K562 (cell line): ENCODE results near the gene FABP7. TPM values are rescaled to one million over a fixed set of nuclear protein-coding genes. Genes with fewer than 3 reads are reported as not detected.

Source experiments
- BCL6 ChIP-seq: fragments of 250-450 bp; sonication (Bioruptor Pico); IDR thresholded peaks from 2 replicates; pipeline ENCODE4 v1.4.0; 2020
- CBX8 ChIP-seq: fragments of 200-600 bp; sonication (generic); IDR thresholded peaks from 2 replicates; pipeline ENCODE4 v1.6.1; 2012; ENCODE audit warnings: borderline replicate concordance, mixed run types, low read depth, mild to moderate bottlenecking, moderate library complexity, mixed read lengths, low read length, control low read depth, inconsistent platforms; ENCODE audit not compliant: poor library complexity, severe bottlenecking; ENCODE audit errors: extremely low read depth
- HMG20A ChIP-seq: fragments of 450-650 bp; formaldehyde crosslinking; conservative IDR thresholded peaks from 2 replicates; pipeline ENCODE4 v1.4.0; 2020; ENCODE audit warnings: mild to moderate bottlenecking, mixed read lengths
- MED1 ChIP-seq: sonication (generic); formaldehyde crosslinking; IDR thresholded peaks from 2 replicates; pipeline ENCODE4 v1.8.1; 2023; ENCODE audit warnings: missing genetic modification reagents, borderline replicate concordance
- MLX ChIP-seq, 2 experiments: fragments of 450-650 bp in 1 of 2; sonication (generic) in 1 of 2; formaldehyde crosslinking; conservative IDR thresholded peaks; 2 replicates each; pipeline versions ENCODE4 v1.4.0 to v1.8.1; 2020 to 2022; ENCODE audit warnings: mild to moderate bottlenecking in 1 of 2, missing genetic modification reagents in 1 of 2
- SAFB2 ChIP-seq: fragments of 200-400 bp; formaldehyde crosslinking; IDR thresholded peaks from 2 replicates; pipeline ENCODE4 v1.6.1; 2018; ENCODE audit warnings: borderline replicate concordance, low read length, low read depth, moderate library complexity; ENCODE audit not compliant: severe bottlenecking
- SFPQ ChIP-seq: fragments of 200-400 bp; formaldehyde crosslinking; IDR thresholded peaks from 2 replicates; pipeline ENCODE4 v1.6.1; 2017; ENCODE audit warnings: mild to moderate bottlenecking, low read depth, low read length, moderate library complexity
- STAG1 ChIP-seq: sonication (generic); formaldehyde crosslinking; IDR thresholded peaks from 2 replicates; pipeline ENCODE4 v1.5.0; 2020; ENCODE audit warnings: missing genetic modification reagents, borderline replicate concordance
- YY1 ChIP-seq, 3 experiments: IDR thresholded peaks; 2 replicates each; pipeline ENCODE4 v1.6.1; 2011; ENCODE audit warnings: low read length in 2 of 3, mild to moderate bottlenecking in 2 of 3, moderate library complexity in 2 of 3, borderline replicate concordance in 1 of 3, control low read depth in 1 of 3, low read depth in 1 of 3; ENCODE audit not compliant: insufficient read depth in 3 of 3, insufficient replicate concordance in 2 of 3, control insufficient read depth in 1 of 3, insufficient read length in 1 of 3; ENCODE audit errors: extremely low read depth in 1 of 3
- ZBTB40 ChIP-seq, 2 experiments: fragments of 450-650 bp in 1 of 2; sonication (generic) in 1 of 2; formaldehyde crosslinking in 1 of 2; IDR thresholded peaks; 2 replicates each; pipeline versions ENCODE4 v1.7.1 to v1.9.0; 2016 to 2022; ENCODE audit warnings: inconsistent platforms in 1 of 2, mild to moderate bottlenecking in 1 of 2, missing genetic modification reagents in 1 of 2
- ZBTB49 ChIP-seq: sonication (generic); formaldehyde crosslinking; IDR thresholded peaks from 2 replicates; pipeline ENCODE4 v1.8.0; 2022; ENCODE audit warnings: missing genetic modification reagents, mild to moderate bottlenecking, borderline replicate concordance
- polyA plus RNA-seq, 8 experiments: library from polyadenylated mRNA; depleted of rRNA in 4 of 8; stranded (reverse) in 5 of 8; unstranded in 3 of 8; fragments of >200 nt; fragmentation: Nextera tagmentation in 2 of 8; fragmentation: Illumina TruSeq in 1 of 8; extraction: Ambion mirVana in 2 of 8; extraction: Trizol in 1 of 8; gene quantifications; 2 replicates each; pipeline versions ENCODE4 v1.2.1 to v1.2.3, GENCODE V29; 2011 to 2014; ENCODE audit warnings: inconsistent platforms in 1 of 8, missing spikeins in 1 of 8
- total RNA-seq, 7 experiments: library from RNA; depleted of rRNA in 6 of 7; stranded (reverse); fragments of >200 nt in 6 of 7; fragmentation: Illumina TruSeq in 2 of 7; extraction: Trizol in 2 of 7; gene quantifications; 2 replicates each; pipeline versions ENCODE4 v1.2.1 to v1.2.3, GENCODE V29; 2011 to 2021; ENCODE audit warnings: low replicate concordance in 1 of 7

Gene FABP7
- total and polyA plus RNA-seq, 9 of the 15 experiments (the other 6 are each of a cell fraction or from before 2014, with no cell fraction given): 0.07 to 0.14 TPM; not detected in 7

- TF ChIP-seq ZBTB40 (IDR thresholded peaks at IDR 0.05) (no peak), ZBTB40 (CRISPR knock-in tag; IDR thresholded peaks at IDR 0.05) (no peak), STAG1 (CRISPR knock-in tag) (no peak), MLX (CRISPR knock-in tag; conservative IDR thresholded peaks at IDR 0.05) (no peak), CBX8 (no peak), BCL6 (CRISPR knock-in tag) (no peak), SAFB2 (no peak), MED1 (CRISPR knock-in tag) (no peak), SFPQ (no peak), ZBTB49 (no peak), HMG20A (no peak), YY1 (IDR thresholded peaks at IDR 0.05; ENCODE audit: borderline replicate concordance in 1 of 3, control insufficient read depth in 1 of 3, extremely low read depth in 1 of 3, insufficient read depth in 3 of 3, insufficient read length in 1 of 3, insufficient replicate concordance in 2 of 3, low read depth in 1 of 3, low read length in 2 of 3) (no peak)
Measured at GRCh38 chr6:122809691-122810090, 30.2 kb downstream of the FABP7 start (continued).
